A673 (cell line): ENCODE data around the gene SLC6A6. TPM values are rescaled to one million over a fixed set of nuclear protein-coding genes. Genes with fewer than 3 reads are reported as not detected.

ENCODE experiments used
- BruUV-seq: library from RNA; stranded (reverse); fragments of 400-500 nt; replicated peaks from 2 replicates; lab custom pipeline; 2021; lab: Mats Ljungman, UMichigan
- CTCF ChIA-PET: fragments of 300-600 bp; sonication (Branson Sonifier 250); formaldehyde crosslinking; loops from one replicate; lab custom pipeline; 2022; ENCODE audit warnings: antibody characterized with exemption; lab: Charles Lee
- POLR2A ChIA-PET: fragments of 300-600 bp; sonication (Branson Sonifier 250); formaldehyde crosslinking; loops from one replicate; lab custom pipeline; 2022; ENCODE audit warnings: antibody characterized with exemption; ENCODE audit not compliant: low non-redundant PET; lab: Charles Lee
- DNase-seq: peaks from one replicate; pipeline ENCODE4 v3.0.0-alpha.2; 2015; ENCODE audit warnings: low spot score
- H3K27ac ChIP-seq: fragments of 200-600 bp; sonication (generic); 2 replicates; pipeline ENCODE4 v1.5.1; 2016; ENCODE audit warnings: mixed run types, low read depth, mild to moderate bottlenecking, mixed read lengths, antibody characterized with exemption, low read length; ENCODE audit not compliant: poor library complexity, severe bottlenecking
- H3K27me3 ChIP-seq: fragments of 200-600 bp; sonication (generic); replicated peaks from 2 replicates; pipeline ENCODE4 v1.6.1; 2017; ENCODE audit warnings: mixed run types, low read depth, mild to moderate bottlenecking, mixed read lengths, antibody characterized with exemption, low read length; ENCODE audit not compliant: insufficient read depth, poor library complexity
- H3K36me3 ChIP-seq: fragments of 200-600 bp; sonication (generic); 2 replicates; pipeline ENCODE4 v1.6.1; 2016; ENCODE audit warnings: mixed run types, mild to moderate bottlenecking, mixed read lengths, antibody characterized with exemption, low read length; ENCODE audit not compliant: insufficient read depth, poor library complexity, severe bottlenecking
- H3K4me1 ChIP-seq: fragments of 200-600 bp; sonication (generic); 2 replicates; pipeline ENCODE4 v1.6.1; 2017; ENCODE audit warnings: mixed run types, mild to moderate bottlenecking, mixed read lengths, antibody characterized with exemption, low read length; ENCODE audit not compliant: insufficient read depth, poor library complexity, severe bottlenecking
- H3K4me3 ChIP-seq: fragments of 200-600 bp; sonication (generic); 2 replicates; pipeline ENCODE4 v1.5.1; 2016; ENCODE audit warnings: low read depth, mixed run types, mild to moderate bottlenecking, mixed read lengths, low read length; ENCODE audit not compliant: poor library complexity, severe bottlenecking
- H3K9me3 ChIP-seq: fragments of 200-600 bp; sonication (generic); 2 replicates; pipeline ENCODE4 v1.6.1; 2016; ENCODE audit warnings: mixed run types, low read depth, mild to moderate bottlenecking, mixed read lengths, antibody characterized with exemption, low read length; ENCODE audit not compliant: poor library complexity, severe bottlenecking
- CTCF ChIP-seq: fragments of 300-800, 200-600 bp; sonication (generic); conservative IDR thresholded peaks from 2 replicates; pipeline ENCODE4 v1.5.1; 2017; ENCODE audit warnings: low read depth, mild to moderate bottlenecking, antibody characterized with exemption, low read length, moderate library complexity, mixed read lengths
- EZH2 ChIP-seq: fragments of 200-600 bp; sonication (generic); IDR thresholded peaks from 2 replicates; pipeline ENCODE4 v1.6.1; 2017; ENCODE audit warnings: borderline replicate concordance, low read depth, mild to moderate bottlenecking, mixed read lengths, antibody characterized with exemption, low read length; ENCODE audit not compliant: poor library complexity, severe bottlenecking
- intact Hi-C: fragments of 100-400 bp; cut with micrococcal nuclease; formaldehyde crosslinking; loops from one replicate; pipeline ENCODE4 v1.10.0; 2022; ENCODE audit not compliant: unreplicated experiment
- total RNA-seq: library from RNA; stranded (reverse); gene quantifications from 2 replicates; pipeline ENCODE4 v1.2.3, GENCODE V29; 2021

Gene SLC6A6
- total RNA-seq, 1 experiment from 2014 or later, result 55.1 TPM

- no TSS peak for BruUV-seq
- Histone ChIP-seq H3K27ac (no peak overlapping the region), H3K4me1 (no peaks in the 10 kb centered on the region), H3K4me3 (no peak overlapping the region), H3K27me3 (no peaks in the 10 kb centered on the region), H3K36me3 (peaks cover 25% of the 10 kb centered on the region), H3K9me3 (no peaks in the 10 kb centered on the region)
- ChIA-PET CTCF (no interaction called here), POLR2A (no interaction called here)
- no peak for TF ChIP-seq CTCF
- DNase-seq, result no peak
- intact Hi-C loops, result no loop called here
Observed at GRCh38 chr3:14478956-14479550, 76.6 kb downstream of the SLC6A6 start.

GRCh38 chr3:14479591-14479990 is 77.2 kb downstream of the SLC6A6 start:
- H3K4me1 ChIP-seq, result no peaks in the 10 kb centered on the region
- no peaks in the 10 kb centered on the region for H3K9me3 ChIP-seq
- no peak overlapping the region for H3K27ac ChIP-seq
- TF ChIP-seq CTCF (no peak), EZH2 (no peak)
- intact Hi-C loops, result no loop called here
- ChIA-PET POLR2A (no interaction called here), CTCF (no interaction called here)
- no peak for DNase-seq
- H3K4me3 ChIP-seq, result no peak overlapping the region
- no TSS peak for BruUV-seq
- H3K36me3 ChIP-seq, result peaks cover 25% of the 10 kb centered on the region
- no peaks in the 10 kb centered on the region for H3K27me3 ChIP-seq

- Histone ChIP-seq H3K36me3 (peaks cover 28% of the 10 kb centered on the region), H3K9me3 (no peaks in the 10 kb centered on the region), H3K4me3 (no peak overlapping the region), H3K4me1 (no peaks in the 10 kb centered on the region), H3K27me3 (no peaks in the 10 kb centered on the region), H3K27ac (no peak overlapping the region)
- DNase-seq, result no peak
- CTCF ChIA-PET, result no interaction called here
- no TSS peak for BruUV-seq
- intact Hi-C loops, result no loop called here
- TF ChIP-seq CTCF, result no peak
- TF ChIP-seq EZH2, result no peak
- POLR2A ChIA-PET, result no interaction called here
Observed at GRCh38 chr3:14480207-14481017, 78.0 kb downstream of the SLC6A6 start.
